Vein endothelial cell (primary cell): ENCODE data around the gene CSTF3. TPM values are rescaled to one million over a fixed set of nuclear protein-coding genes. Genes with fewer than 3 reads are reported as not detected.

ENCODE experiments used
- small RNA-seq: library from RNA; depleted of rRNA; stranded (forward); fragments of <200 nt; gene quantifications from one replicate; pipeline ENCODE3, GENCODE V24; 2012
- total RNA-seq: library from RNA; depleted of rRNA; stranded (reverse); fragments of >200 nt; gene quantifications from 2 replicates; pipeline ENCODE4 v1.2.3, GENCODE V29; 2012

The CSTF3 gene
- 22.9 and 29.6 TPM in 2 replicates for total RNA-seq

GRCh38 chr11:33161120-33162005 is at the start of gene CSTF3:
TSS of gene CSTF3 (minus strand) at chr11:33161480. CDS start at chr11:33161325, 155 bp downstream.

GRCh38 chr11:33039274-33040032 is 121.8 kb downstream of the CSTF3 start, which contains the start of gene TCP11L1:
TSS of gene TCP11L1 (plus strand) at chr11:33039572. CDS start at chr11:33043774, 4,202 bp downstream.

Small RNAs within 50 kb of the gene (small RNA-seq; reads per million reads assigned to genes)
- gene RF00019: not detected

Other genes starting within 250 kb of the CSTF3 start
- gene DEPDC7, start 145.6 kb downstream of the CSTF3 start, total RNA-seq: 0.10 TPM in 1 of 2 replicates, not detected in the other
- gene TCP11L1, start 121.9 kb downstream of the CSTF3 start, total RNA-seq: 19.1 and 21.9 TPM in 2 replicates
- gene HIPK3, start 95.9 kb upstream of the CSTF3 start, total RNA-seq: 95.0 and 113 TPM in 2 replicates
- gene KIAA1549L, start 214.6 kb upstream of the CSTF3 start, total RNA-seq: 21.6 and 30.3 TPM in 2 replicates